Kasumi-1 (cell line): Measurements from ENCODE around the gene CHGA.

Source experiments
- DNase-seq, 2 experiments: peaks; one replicate each; lab custom pipeline; 2025; lab: John Stamatoyannopoulos, UW

The CHGA gene

DNA sequence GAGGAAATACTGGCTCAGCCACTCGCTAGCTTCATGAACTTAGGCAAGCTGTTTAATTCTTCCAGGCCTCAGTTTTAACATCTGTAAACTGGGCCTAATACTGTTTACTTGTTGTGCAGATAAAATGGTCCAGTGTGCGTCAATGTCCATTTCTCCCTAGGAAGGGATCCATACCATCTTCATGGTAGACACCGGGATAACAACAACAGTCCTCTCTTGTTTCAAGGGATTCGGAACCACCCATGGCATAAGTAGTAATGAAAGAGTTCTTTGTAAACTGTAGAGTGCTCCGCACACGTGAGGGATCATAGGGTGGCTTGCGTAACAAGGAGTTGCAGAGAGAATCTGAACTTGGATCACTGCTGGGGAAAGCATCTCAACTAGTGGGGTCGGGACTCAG, 17.3 kb upstream of the CHGA start:
- DNase-seq, result no peak

DNA sequence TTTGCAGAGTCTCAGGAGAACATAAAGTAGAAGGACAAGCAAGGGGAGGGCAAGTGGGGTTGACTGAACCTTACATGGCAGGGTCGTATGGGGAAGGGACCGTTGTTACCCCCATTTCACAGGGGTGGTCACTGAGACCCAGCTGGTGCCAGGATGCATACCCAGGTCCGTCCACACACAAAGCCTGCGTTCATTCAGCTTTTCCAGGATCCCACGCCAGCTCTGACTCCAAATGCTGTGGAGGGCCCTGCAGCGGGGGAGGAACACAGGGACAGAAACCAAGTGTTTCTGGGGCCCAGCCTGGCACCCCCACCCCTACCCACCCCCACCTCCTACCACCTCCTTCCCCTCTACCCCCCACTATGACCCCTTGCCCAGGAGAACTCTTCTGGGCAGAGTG, 16.5 kb upstream of the CHGA start:
- DNase-seq, result no peak

DNA sequence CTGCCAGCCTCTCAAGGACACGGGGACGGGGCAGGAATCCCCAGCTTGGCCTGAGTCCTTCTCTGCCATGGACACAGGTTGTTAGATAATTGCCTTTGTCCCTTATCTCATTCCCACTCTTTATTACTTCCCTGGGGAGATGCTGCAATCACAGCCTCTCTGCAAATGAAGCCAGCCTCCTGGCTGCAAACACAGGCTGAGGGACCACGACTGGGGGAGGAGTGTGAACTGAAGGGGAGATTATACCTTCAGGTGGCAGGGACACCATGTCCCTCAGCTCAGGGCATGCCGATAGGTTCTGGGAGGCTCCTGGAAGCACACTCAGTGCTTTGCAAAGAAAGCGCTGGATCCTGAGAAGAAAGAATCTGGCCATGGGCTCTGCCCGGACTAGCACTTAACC, 16.1 kb upstream of the CHGA start:
- no peak for DNase-seq

DNA sequence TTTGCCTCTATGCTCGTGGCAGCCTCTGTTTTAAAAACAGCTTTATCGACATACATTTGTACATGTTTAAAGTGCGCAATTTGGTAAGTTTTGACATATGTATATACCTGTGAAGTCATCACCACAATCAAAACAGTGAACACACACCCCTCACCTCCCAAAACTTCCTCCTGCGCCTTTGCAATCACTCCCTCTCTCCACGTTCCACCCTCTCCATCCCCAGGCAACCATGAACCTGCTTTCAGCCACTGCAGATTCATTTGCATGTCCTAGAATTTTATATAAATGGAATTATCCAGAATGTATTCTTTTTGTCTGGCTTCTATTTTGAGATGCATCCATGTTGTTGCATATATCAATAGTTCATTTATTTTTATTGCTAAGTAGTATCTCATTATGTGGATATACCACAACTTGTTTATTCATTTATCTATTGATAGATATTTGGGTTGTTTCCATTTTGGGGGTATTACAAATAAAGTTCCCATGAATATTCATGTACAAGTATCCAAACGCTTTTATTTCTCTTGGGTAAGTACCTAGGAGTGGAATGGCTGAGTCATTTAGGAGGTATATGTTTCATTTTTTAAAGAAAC, 15.5 kb upstream of the CHGA start:
- DNase-seq, result no peak

DNA sequence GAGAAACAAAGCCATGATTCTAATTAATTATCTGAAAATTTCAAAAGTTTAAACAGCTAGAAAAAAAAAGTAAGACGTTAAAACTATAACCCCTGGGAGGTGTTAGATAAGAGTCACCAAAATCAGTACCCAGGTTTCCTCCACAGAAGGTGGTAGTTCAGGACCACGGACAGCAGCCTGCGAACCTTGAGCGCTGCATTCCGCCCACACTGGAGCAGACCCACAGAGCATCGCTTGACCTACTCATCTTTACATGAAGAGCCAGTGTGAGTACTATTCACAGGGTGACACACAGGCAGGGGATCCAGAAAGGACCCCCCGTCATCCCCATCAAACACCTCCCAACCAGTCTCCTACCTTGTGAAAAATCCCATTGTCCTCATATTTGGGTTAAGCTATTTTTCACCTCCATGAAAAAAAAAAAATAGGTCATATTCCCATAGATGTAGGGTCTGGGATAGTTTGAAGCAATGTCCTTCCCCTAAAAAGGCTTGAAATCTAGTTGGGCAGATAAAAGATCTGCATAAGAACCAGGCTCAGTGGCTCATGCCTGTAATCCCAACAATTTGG, 8.8 kb upstream of the CHGA start:
- peak; percentile 29 to 36 for DNase-seq

DNA sequence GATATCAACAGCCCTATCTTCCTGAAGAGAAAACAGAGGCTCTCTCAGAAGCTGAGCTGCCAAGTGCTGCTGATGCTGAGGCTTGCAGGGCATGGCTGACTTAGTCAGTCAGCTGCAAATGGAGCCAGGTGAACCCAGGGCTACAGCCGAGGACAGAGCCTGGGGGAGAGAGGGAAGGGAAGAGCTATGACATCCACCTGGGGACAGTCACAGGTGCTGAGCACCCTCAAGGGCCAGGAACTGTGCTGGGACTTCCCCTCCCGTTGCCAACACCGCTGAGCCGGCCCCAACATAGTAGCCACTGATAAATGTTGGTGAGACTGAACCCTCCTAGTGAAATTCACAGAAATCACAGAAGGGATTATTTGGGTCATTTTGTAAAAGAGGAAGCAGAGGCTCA, 6.7 kb upstream of the CHGA start:
- no peak for DNase-seq

DNA sequence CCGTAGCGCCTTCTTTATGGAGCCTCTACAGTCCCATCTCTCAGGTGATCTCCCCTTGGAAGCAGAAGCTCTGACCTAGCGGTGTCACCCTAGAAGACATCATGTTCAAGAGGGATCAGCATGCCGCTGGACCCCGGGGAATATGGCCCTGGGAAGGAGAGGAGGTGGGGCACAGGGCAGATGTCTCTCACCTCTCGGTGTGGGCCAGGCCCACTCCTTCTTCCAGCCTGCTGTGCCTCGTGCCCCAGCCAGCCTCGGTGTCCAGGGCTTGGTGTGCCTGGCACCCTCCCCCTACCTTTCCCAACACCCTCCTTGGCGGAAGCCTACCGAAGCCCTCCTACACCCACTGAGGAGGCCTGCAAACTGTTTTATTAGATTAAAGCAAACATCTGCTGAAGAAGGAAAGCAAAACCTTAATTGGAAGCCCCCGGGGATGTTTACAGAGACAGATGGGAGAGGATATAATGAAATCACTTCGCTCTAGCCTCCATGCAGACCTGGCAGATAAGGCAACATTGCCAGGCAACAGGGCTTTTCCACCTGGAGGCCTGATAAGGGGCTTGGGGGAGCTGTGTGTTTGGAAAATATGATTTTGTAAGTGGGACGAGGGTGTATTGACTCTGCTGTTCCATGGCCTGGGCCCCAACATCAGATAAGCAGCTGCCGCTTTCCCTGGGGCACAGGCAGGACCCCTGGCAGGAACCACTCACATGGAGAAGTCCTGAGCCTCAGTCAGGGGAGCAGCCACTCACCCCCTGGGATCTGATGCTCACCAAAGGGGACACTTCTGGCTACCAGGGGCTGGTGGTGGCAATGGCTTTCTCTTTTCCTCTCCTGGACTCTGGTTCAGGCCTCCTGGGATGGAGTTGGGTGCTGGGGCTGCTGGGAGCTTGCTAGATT, 5.7 kb upstream of the CHGA start:
- DNase-seq, result no peak

DNA sequence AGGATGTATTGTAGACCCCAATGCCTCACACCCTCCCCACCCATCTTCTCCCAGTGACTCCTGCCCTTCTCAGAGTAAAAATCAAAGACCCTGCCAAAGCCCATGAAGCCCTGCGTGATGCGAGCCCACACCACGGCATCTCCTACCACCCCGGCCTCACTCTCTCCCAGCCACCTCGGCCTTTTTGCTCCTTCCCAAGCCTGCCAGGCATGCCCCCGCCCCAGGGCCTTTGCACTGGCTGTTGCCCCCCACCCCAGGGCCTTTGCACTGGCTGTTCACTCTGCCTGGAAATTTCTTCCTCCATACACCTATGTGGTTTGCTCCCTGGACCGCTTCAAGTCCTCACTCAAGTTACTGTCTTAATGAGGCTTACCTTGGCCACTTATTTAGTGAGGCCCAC, 5.0 kb upstream of the CHGA start:
- no peak for DNase-seq

DNA sequence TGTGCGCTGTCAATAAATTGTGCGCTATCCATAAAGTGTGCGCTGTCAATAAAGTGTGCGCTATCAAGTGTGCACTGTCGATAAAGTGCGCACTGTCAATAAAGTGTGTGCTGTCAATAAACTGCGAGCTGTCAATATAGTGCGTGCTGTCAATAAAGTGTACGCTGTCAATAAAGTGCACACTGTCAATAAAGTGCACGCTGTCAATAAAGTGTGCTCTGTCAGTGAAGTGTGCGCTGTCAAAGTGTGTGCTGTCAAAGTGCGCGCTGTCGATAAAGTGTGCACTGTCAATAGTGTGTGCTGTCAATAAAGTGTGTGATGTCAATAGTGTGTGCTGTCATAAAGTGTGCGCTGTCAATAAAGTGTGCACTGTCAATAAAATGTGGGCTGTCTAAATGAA, 2.9 kb upstream of the CHGA start:
- DNase-seq, result no peak

DNA sequence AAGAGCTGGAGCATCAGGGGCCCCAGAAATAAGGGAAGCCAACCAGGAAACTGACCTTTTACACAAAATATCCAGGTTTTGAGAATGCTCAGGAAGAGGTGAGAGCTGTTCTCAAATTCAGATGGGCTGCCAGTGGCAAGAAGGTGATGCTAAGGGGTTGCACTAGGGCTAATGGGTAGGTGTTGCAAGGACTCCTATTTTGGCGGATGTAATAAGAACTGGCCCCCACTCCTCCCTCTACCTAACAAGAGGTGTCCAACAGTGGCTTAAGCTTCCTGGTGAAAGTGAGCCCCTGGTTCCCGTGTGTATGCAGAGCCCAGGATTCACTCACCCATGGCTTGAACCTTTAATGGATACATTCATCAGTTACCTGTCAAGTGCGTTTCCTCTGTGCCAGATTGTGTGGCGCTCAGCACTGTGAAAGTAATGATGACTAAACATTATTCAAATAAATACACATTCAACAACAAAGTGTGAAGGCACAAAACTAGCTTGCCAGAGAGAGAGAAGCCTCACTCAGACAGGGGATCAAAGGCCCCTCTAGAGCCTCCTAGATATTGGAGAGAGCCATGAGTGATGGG, 705 bp upstream of the CHGA start:
- no peak for DNase-seq

DNA sequence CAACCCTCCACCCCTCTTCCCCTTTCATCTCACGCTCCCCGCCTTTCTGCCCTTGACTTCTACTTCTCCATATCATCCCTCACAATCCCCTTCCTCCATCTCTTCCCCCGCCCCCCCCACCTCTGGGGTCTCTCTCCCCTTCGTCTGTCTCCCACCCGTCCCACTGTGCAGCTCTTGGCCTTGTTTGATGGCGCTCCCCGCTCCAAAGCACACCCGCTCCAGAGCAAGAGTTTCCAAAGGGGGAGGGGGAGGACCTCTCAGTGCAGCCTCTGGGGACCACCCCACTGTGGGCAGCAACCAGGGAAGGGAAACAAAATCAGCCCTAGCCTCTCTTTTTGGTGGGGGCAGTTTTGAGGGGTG, 774 bp downstream of the CHGA start:
- DNase-seq, result no peak

DNA sequence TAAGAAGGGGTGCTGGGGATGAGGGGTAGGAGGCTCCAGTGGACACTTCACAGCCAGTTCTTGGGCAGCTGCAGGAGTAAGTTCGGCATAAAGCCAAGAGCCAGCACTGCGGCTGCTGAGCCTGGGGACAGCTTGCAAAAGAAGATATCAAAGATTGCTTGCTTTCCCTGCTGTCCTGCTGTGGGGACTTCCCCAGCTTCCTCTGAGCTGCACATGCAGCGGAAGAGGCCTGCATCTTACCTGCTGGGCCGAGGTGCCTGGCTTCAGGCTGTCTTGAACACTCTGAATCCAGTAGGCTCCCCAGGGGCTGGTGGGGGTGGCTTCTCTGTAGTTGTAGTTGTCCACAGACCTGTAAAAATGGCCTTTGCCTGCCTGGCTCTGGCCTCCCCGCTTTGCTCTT, 1.3 kb downstream of the CHGA start:
- DNase-seq, result no peak

DNA sequence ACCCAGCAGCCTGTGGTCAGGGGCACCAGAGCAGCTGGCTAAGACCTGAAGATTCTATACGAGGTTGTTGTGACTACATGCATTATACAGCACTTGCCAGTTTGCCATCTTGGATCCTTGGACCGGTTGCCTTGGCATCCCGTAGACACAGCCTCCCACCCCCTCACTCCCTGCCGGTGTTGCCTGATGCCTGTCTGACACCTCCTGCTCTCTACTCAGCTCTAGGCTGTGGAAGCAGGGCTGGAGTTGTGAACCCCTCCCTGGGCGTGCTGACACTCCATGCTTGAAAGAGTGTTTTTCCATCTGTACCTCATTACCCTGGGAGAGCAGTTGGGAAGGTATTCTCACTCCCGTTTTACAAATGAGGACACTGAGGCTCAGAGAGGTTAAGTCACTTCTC, 2.5 kb downstream of the CHGA start:
- DNase-seq, result no peak

DNA sequence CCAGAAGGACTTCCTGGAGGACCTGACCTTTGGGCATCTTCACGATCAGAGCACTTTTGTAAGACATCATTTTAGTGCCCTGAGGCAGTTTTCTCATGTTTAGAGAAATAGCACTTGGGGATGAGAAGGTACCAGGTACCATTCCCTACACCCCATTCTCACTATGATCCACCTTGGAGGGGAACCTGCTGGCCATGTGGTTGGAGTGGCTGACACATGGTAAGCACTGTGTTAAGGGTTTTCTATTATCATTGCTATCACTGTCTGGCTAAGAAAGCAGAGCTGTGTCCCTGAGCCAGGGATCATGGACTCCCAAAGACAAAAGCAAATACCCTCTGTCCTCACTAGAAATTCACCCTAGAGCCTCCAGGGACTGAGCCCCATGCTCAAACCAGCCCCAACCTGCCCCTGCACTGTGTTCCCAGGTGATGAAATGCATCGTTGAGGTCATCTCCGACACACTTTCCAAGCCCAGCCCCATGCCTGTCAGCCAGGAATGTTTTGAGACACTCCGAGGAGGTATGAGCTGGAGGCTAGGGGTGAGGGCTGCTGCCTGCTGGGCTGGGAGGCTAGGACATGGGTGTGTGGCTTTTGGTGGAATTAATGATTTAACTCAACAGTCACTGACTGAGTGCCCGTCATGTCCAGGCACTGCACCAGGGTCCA, 3.4 kb downstream of the CHGA start:
- DNase-seq, result no peak

DNA sequence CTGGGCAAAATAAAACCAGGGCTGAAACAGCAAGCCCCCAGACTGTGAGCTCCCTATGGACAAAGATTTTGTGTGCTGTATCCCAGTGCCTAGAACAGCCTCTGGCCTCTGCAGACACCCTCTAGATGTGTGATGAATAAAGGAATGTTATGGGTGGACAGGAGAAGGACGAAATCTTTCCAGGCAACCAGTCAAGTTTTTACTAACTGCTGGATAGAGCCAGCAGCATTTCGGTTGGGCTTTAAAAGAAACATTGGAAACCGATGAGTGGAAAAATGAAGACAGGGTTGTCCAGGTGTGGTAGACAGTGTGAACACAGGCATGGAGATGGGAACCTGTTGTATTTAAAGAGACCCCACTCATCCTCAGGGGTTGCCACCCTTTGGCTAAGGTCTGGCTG, 4.0 kb downstream of the CHGA start:
- DNase-seq, result no peak

DNA sequence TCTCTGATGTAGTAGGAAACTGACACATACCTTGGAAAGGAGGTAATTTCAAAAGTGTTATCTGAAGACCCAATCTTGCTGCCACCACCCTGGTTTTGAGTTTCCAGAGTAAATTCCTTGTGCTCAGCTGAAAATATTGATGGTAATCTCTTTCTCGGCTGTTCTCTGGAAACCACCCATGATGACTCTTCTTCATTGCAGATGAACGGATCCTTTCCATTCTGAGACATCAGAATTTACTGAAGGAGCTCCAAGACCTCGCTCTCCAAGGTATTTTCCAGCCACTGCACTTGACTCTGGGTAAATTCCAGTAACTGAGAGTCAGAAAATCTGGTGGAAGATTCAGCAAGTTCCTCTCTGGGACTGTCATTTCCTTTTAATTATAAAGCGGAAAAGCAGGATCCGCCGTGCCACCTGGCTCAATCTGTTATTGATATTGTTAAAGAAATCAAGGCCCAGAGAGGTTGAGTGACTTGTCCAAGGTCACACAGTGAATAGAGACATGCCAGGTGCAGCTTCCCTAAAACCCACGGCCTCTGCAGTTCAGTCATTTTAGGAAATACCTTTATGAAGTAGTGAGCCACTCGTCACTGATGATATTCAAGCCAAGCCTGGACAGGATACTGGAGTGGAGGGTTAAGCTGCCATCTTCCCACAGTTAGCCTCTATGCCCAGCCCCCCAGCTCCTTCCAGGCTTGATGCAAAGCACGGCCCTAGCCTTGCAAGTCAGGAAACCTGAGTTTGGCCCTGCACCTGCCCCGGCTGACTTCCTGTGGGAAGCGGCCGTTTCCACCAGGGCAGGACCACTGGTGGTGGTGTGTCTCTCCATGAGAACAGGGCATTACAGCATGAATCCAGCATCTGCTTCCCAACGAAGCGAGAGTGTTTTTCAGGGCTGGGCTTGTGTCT, 4.7 kb downstream of the CHGA start:
- DNase-seq, result no peak

DNA sequence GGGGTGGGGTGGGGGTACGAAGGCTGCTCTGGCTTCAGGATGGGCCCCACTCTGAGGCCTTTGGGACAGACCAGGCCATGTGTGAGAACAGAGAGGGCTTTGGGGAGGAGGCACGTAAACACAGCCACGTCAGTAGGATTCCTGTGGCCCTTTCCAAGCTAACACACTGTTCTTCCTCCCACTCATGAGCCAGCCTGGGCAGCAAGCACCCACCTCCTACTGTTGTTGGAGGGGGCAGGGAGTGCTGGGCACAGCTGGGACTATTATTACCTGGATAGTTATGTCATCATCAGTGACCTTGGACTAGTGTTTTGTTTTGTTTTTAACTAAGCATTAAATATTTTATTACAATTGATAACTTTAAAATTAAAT, 5.3 kb downstream of the CHGA start:
- no peak for DNase-seq

DNA sequence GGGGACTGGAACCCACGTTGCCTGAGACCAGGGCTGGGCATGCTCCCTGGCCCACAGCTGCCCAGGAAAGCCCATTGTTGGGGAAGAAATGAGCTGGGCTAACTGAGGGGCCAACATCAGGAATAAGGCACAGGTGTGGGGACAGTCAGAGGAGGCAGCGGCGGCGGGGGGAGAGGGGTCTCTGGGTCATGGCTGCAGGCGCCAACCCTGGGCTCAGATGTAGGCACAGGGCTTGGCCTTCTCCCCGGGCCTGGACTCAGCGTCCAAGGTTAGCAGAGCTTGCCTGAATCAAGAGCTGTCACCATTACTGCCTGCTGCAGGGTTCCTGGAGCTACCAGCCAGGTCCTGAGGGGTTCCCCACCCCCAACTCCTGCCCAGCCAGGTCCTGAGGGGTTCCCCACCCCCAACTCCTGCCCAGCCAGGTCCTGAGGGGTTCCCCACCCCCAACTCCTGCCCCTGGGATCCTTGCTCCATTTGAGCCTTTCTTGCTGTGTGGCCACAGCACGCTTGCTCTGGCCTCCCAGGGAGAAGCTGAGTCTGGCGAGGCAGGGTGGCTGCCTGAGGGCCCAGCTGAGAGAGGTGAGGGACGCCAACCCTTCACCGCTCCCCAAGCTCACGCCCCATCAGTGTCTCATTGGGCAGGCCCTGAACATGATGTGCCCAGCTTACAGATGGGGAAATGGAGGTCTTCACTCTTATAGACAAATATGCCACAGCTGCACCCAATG, 6.2 kb downstream of the CHGA start:
- DNase-seq, result no peak

DNA sequence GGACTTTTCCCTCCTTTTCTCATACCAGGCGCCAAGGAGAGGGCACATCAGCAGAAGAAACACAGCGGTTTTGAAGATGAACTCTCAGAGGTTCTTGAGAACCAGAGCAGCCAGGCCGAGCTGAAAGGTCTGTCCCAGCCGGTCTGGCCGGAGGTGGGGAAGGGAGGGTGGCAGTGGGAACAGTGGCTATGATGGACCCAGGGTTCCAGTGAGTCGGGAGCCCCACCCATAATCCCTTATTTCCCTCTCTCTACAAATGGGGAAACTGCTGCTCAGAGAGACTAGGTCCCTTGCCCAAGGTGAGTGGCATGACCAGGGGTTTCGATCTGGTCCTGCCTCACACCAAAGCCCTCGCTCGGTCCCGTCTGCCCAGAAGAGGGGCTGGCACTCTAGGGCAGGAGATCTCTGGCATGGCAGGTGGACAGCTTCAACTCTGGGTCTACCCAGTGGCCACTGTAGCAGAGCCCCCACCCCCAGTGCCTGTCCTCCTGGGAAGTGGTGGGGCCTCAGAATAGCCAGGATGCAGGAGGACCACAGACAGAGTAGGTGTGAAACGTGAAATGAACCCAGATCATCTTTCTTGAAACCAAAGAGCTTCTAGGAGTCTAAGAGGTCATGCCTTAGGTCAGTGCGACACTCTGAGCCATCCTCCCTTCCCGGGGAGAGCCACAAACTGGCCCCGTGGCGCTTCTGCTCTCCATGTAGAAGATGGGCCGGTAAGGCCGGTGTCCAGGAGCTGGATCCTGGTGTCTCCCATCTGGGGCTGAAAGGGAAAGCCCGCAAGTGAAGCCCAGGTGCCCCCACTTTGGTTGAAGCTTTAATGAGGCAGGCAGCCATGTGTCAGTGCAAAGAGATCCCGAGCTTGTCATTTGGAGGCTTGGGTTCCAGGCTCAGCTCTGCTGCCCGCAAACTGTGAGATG, 7.0 kb downstream of the CHGA start:
- no peak for DNase-seq
